Astrocyte (in vitro differentiated cells and primary cell): ENCODE results near the gene INSYN1. TPM values are rescaled to one million over a fixed set of nuclear protein-coding genes. Genes with fewer than 3 reads are reported as not detected.

Source experiments
- DNase-seq: peaks from one replicate; pipeline ENCODE4 v3.0.0-alpha.2; 2010; ENCODE audit warnings: low read depth
- FAIRE-seq: peaks from 2 replicates; lab custom pipeline; 2011; peaks lifted over from hg19 to GRCh38; lab: Jason Lieb, UNC
- H2AFZ ChIP-seq: 2 replicates; pipeline ENCODE4 v1.6.0; 2012; ENCODE audit warnings: low read depth, low read length, inconsistent platforms
- H3K27ac ChIP-seq: 2 replicates; pipeline ENCODE4 v1.5.1; 2011; ENCODE audit warnings: low read depth, low read length, inconsistent platforms
- H3K27me3 ChIP-seq: 2 replicates; pipeline ENCODE4 v1.6.0; 2011; ENCODE audit warnings: low read length, inconsistent platforms; ENCODE audit not compliant: insufficient read depth
- H3K36me3 ChIP-seq: 2 replicates; pipeline ENCODE4 v1.5.1; 2011; ENCODE audit warnings: low read length, inconsistent platforms; ENCODE audit not compliant: insufficient read depth
- H3K4me1 ChIP-seq: 2 replicates; pipeline ENCODE4 v1.5.1; 2011; ENCODE audit warnings: low read length, inconsistent platforms; ENCODE audit not compliant: insufficient read depth
- H3K4me2 ChIP-seq: 2 replicates; pipeline ENCODE4 v1.6.0; 2012; ENCODE audit warnings: low read length, inconsistent platforms
- H3K4me3 ChIP-seq: 2 replicates; pipeline ENCODE4 v1.5.1; 2011; ENCODE audit warnings: low read depth, mild to moderate bottlenecking, low read length, inconsistent platforms; ENCODE audit not compliant: insufficient read depth
- H3K79me2 ChIP-seq: 2 replicates; pipeline ENCODE4 v1.6.0; 2012; ENCODE audit warnings: mild to moderate bottlenecking, low read length, inconsistent platforms; ENCODE audit not compliant: insufficient read depth
- H3K9ac ChIP-seq: 2 replicates; pipeline ENCODE4 v1.6.0; 2012; ENCODE audit warnings: mild to moderate bottlenecking, low read length, inconsistent platforms
- H3K9me3 ChIP-seq: 2 replicates; pipeline ENCODE4 v1.5.1; 2012; ENCODE audit warnings: low read depth, mild to moderate bottlenecking, low read length, inconsistent platforms; ENCODE audit not compliant: insufficient read depth
- H4K20me1 ChIP-seq: 2 replicates; pipeline ENCODE4 v1.6.0; 2012; ENCODE audit warnings: low read length, inconsistent platforms; ENCODE audit not compliant: insufficient read depth
- H3K27ac Mint-ChIP-seq: one replicate; pipeline ENCODE4 v1.8.0; 2021; ENCODE audit warnings: mild to moderate bottlenecking, mixed read lengths; ENCODE audit not compliant: unreplicated experiment
- H3K27me3 Mint-ChIP-seq: one replicate; pipeline ENCODE4 v1.8.0; 2021; ENCODE audit warnings: low read depth, mixed read lengths; ENCODE audit not compliant: unreplicated experiment
- H3K36me3 Mint-ChIP-seq: one replicate; pipeline ENCODE4 v1.8.0; 2021; ENCODE audit warnings: low read depth, mixed read lengths; ENCODE audit not compliant: unreplicated experiment
- H3K4me1 Mint-ChIP-seq: one replicate; pipeline ENCODE4 v1.8.0; 2021; ENCODE audit warnings: low read depth, mixed read lengths; ENCODE audit not compliant: unreplicated experiment
- H3K4me3 Mint-ChIP-seq: one replicate; pipeline ENCODE4 v1.8.0; 2021; ENCODE audit warnings: mild to moderate bottlenecking, moderate library complexity, mixed read lengths; ENCODE audit not compliant: unreplicated experiment
- H3K9me3 Mint-ChIP-seq: one replicate; pipeline ENCODE4 v1.8.0; 2021; ENCODE audit warnings: mild to moderate bottlenecking, mixed read lengths; ENCODE audit not compliant: unreplicated experiment
- CTCF ChIP-seq: IDR thresholded peaks from 2 replicates; pipeline ENCODE4 v1.5.1; 2011; ENCODE audit warnings: low read depth, mild to moderate bottlenecking, inconsistent platforms, low read length, moderate library complexity; ENCODE audit not compliant: insufficient read depth
- EZH2 ChIP-seq: IDR thresholded peaks from 2 replicates; pipeline ENCODE4 v1.6.1; 2012; ENCODE audit warnings: mild to moderate bottlenecking, low read length, inconsistent platforms; ENCODE audit not compliant: insufficient read depth
- total RNA-seq: library from RNA; stranded (reverse); gene quantifications from 2 replicates; pipeline ENCODE4 v1.2.1, GENCODE V29; 2021

Gene INSYN1
- total RNA-seq, 1 donor from 2014 or later, result 5.2 TPM

DNA sequence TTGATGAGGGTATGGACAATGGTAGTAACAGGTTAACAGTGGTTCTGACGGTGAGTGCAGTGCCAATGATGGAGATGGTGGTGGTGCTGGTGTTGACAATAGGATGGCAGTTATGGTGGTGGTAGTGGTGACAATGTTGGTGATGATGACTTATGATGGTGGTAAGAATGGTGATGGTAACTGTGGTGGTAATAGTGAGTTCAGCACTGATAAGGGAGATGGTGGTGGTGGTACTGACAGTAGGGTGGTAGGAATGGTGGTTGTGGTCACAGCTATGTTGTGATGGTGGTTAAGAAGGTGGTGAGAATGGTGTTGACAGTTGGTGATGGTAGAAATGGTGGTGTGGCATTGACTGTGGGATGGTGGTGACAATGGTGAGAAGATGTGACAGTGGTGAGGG, 13.4 kb upstream of the INSYN1 start:
- no peak overlapping the region for H3K9ac ChIP-seq
- no peak for FAIRE-seq

DNA sequence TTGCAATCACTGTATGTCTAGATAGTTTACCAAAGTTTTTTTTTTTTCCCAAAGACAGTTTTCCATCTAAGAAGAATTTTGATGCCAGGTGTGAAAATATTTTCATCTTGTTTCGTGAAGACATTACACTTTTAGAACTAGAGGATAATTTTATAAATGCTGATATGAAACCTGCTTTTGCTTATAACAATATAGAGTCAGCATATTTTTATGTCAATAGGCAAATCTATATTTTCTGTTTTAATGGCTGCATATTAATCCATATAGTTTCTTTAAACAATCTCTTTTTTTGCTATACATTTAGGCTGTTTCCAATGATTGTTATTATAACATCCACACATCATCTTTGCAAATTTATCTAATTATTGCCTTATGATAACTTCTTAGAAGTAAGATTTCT, 12.6 kb upstream of the INSYN1 start:
- no peak overlapping the region for H3K4me3 ChIP-seq
- H3K79me2 ChIP-seq, result no peaks in the 10 kb centered on the region
- DNase-seq (no peak), FAIRE-seq (no peak)
- H3K36me3 ChIP-seq, result no peaks in the 10 kb centered on the region
- H3K27ac Mint-ChIP-seq, result no peak overlapping the region
- H3K27ac ChIP-seq, result no peak overlapping the region
- no peaks in the 10 kb centered on the region for H3K9me3 ChIP-seq
- H3K4me1 ChIP-seq, result no peaks in the 10 kb centered on the region
- H4K20me1 ChIP-seq, result no peaks in the 10 kb centered on the region
- no peak overlapping the region for H2AFZ ChIP-seq
- no peaks in the 10 kb centered on the region for H3K36me3 Mint-ChIP-seq
- H3K4me1 Mint-ChIP-seq, result no peaks in the 10 kb centered on the region
- H3K27me3 ChIP-seq, result peaks cover 27% of the 10 kb centered on the region
- no peak overlapping the region for H3K4me3 Mint-ChIP-seq
- H3K9me3 Mint-ChIP-seq, result peaks cover 4% of the 10 kb centered on the region
- H3K27me3 Mint-ChIP-seq, result peaks cover 28% of the 10 kb centered on the region
- no peak overlapping the region for H3K9ac ChIP-seq
- no peak overlapping the region for H3K4me2 ChIP-seq
- TF ChIP-seq EZH2 (no peak), CTCF (no peak)

More for the DNA sequence above, 13.4 kb upstream of the INSYN1 start:
- no peaks in the 10 kb centered on the region for H3K9me3 ChIP-seq
- Mint-ChIP-seq H3K27me3 (peaks cover 33% of the 10 kb centered on the region), H3K4me1 (no peaks in the 10 kb centered on the region), H3K9me3 (peaks cover 4% of the 10 kb centered on the region), H3K27ac (no peak overlapping the region), H3K36me3 (no peaks in the 10 kb centered on the region), H3K4me3 (no peak overlapping the region)
- DNase-seq, result no peak
- H3K27ac ChIP-seq, result no peak overlapping the region
- no peak overlapping the region for H3K4me3 ChIP-seq
- no peaks in the 10 kb centered on the region for H3K4me1 ChIP-seq
- TF ChIP-seq CTCF (no peak), EZH2 (no peak)
- no peaks in the 10 kb centered on the region for H3K79me2 ChIP-seq
- no peaks in the 10 kb centered on the region for H4K20me1 ChIP-seq
- no peaks in the 10 kb centered on the region for H3K36me3 ChIP-seq
- H3K27me3 ChIP-seq, result peaks cover 23% of the 10 kb centered on the region
- H2AFZ ChIP-seq, result no peak overlapping the region
- H3K4me2 ChIP-seq, result no peak overlapping the region

GRCh38 chr15:73763931-73764330, 10.8 kb upstream of the INSYN1 start:
- Histone ChIP-seq H3K9me3 (no peaks in the 10 kb centered on the region), H3K4me1 (no peaks in the 10 kb centered on the region), H3K36me3 (no peaks in the 10 kb centered on the region), H3K27me3 (peaks cover 39% of the 10 kb centered on the region), H3K79me2 (no peaks in the 10 kb centered on the region), H3K4me3 (no peak overlapping the region), H2AFZ (no peak overlapping the region), H3K27ac (no peak overlapping the region), H4K20me1 (no peaks in the 10 kb centered on the region), H3K4me2 (no peak overlapping the region), H3K9ac (no peak overlapping the region)
- Mint-ChIP-seq H3K9me3 (peaks cover 4% of the 10 kb centered on the region), H3K4me3 (no peak overlapping the region), H3K27ac (no peak overlapping the region), H3K27me3 (peaks cover 22% of the 10 kb centered on the region), H3K4me1 (no peaks in the 10 kb centered on the region), H3K36me3 (no peaks in the 10 kb centered on the region)
- TF ChIP-seq EZH2 (no peak), CTCF (no peak)
- DNase-seq (no peak), FAIRE-seq (no peak)
